Upper lobe of left lung (tissue), 6 donors: Measurements from ENCODE around the gene MAP2K1. TPM values are rescaled to one million over a fixed set of nuclear protein-coding genes. Genes with fewer than 3 reads are reported as not detected.
"Not testable (repeated sequence)": the region's sequence is repeated elsewhere in the genome, so short reads cannot be mapped to it uniquely, and the experiment has no call there.

ENCODE experiments used
- ATAC-seq, 2 donors: fragments of 200-7000 bp; cut with Tn5 transposase; one replicate each; pipeline ENCODE4 v1.9.1; 2022; ENCODE audit warnings: mild to moderate bottlenecking in 2 of 2, moderate library complexity in 2 of 2; ENCODE audit not compliant: low FRiP score in 2 of 2
- DNase-seq, 2 donors: peaks; one replicate each; pipeline ENCODE4 v3.0.0-alpha.2; 2019 to 2020
- H3K27ac ChIP-seq, 4 donors: fragments of 200-600 bp; sonication (generic); one replicate each; pipeline ENCODE4 v1.5.1; 2016 to 2019
- H3K27me3 ChIP-seq, 4 donors: fragments of 200-600 bp; sonication (generic); one replicate each; pipeline ENCODE4 v1.5.1; 2017 to 2019
- H3K36me3 ChIP-seq, 4 donors: fragments of 200-600 bp; sonication (generic); one replicate each; pipeline ENCODE4 v1.5.1; 2016 to 2019
- H3K4me1 ChIP-seq, 4 donors: fragments of 200-600 bp; sonication (generic); one replicate each; pipeline ENCODE4 v1.5.1; 2018 to 2019
- H3K4me3 ChIP-seq, 4 donors: fragments of 200-600 bp; sonication (generic); one replicate each; pipeline ENCODE4 v1.5.1; 2017 to 2019; ENCODE audit warnings: mild to moderate bottlenecking in 2 of 4, moderate library complexity in 1 of 4
- H3K9me3 ChIP-seq, 4 donors: fragments of 200-600 bp; sonication (generic); one replicate each; pipeline ENCODE4 v1.5.1; 2018 to 2019
- EP300 ChIP-seq, 4 donors: sonication (generic); formaldehyde crosslinking; IDR thresholded peaks; one replicate each; pipeline ENCODE4 v1.5.1; 2017; ENCODE audit warnings: antibody characterized with exemption in 4 of 4, control low read depth in 2 of 4
- POLR2A ChIP-seq, 4 donors: fragments of 450-650 bp; IDR thresholded peaks; one replicate each; pipeline ENCODE4 v1.5.1; 2016 to 2017; ENCODE audit warnings: antibody characterized with exemption in 4 of 4, mild to moderate bottlenecking in 2 of 4
- POLR2AphosphoS5 ChIP-seq, 2 donors: sonication (generic); formaldehyde crosslinking; IDR thresholded peaks; one replicate each; pipeline ENCODE4 v1.5.1; 2017; ENCODE audit warnings: antibody characterized with exemption in 2 of 2
- WGBS, 2 donors: methylation state at CpG; one replicate each; pipeline ENCODE4 v1.1.5; 2017 to 2018; 5-methylcytosine and 5-hydroxymethylcytosine counted together
- total RNA-seq, 6 donors: library from RNA; depleted of rRNA in 4 of 6; stranded (reverse); fragments of >200 nt in 4 of 6; gene quantifications; one replicate each; pipeline versions ENCODE4 v1.1.0 to v1.2.1, GENCODE V29; 2016 to 2021
- TF ChIP-seq, protein P1 (sequence below), 6 experiments: fragments of 450-650 bp in 4 of 6; fragments of 200-600 bp in 2 of 6; sonication (generic) in 2 of 6; IDR thresholded peaks; one replicate each; pipeline ENCODE4 v1.5.1; 2016 to 2019; ENCODE audit warnings: antibody characterized with exemption in 6 of 6
- donor health status: DM: no; HTN: no; CAD: no; lungs with moderate emphysema.
- donor health status: DM: no; HTN: yes; CAD: no; lungs with severe emphysema.

Gene MAP2K1
- total RNA-seq, 6 donors from 2014 or later: 38.5 to 80.3 (median 62.4) TPM

DNA sequence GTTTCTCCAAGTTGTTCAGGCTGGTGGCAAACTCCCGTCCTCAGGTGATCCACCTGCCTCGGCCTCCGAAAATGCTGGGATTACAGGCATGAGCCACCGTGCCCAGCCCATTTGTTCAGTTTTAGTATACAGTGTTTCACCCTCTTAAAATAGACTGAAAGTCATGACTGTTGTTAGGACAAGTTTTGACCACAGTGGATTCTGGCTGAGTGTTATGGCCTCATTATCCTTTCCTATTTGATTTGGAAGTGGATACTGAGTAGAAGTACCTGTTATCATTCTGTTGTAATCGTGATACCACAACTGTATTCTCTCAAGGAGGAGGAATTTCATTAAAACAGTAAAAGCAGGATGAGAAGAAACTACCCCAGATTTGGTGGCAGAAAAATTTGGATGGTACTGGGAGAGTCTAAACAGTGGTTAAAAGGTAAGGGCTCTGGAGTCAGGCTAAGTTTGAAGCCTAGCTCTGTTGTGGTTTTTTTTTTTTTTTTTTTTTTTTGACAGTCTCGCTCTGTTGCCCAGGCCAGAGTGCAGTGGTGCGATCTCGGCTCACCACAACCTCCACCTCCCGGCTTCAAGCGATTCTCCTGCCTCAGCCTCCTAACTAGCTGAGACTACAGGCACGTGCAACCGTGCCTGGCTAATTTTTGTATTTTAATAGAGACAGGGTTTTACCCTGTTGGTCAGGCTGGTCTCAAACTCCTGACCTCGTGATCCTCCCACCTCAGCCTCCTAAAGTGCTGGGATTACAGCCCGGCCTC lies 2.6 kb downstream of the MAP2K1 start:
- H3K4me3 ChIP-seq: peak overlapping the region in 1 of 4 donors; percentile 92
- ATAC-seq (no peak), DNase-seq (no peak)
- H3K36me3 ChIP-seq: peaks cover 0 to 3% (median 0%) of the 10 kb centered on the region in 4 donors
- H3K27me3 ChIP-seq: no peaks in the 10 kb centered on the region
- H3K27ac ChIP-seq: peak overlapping the region in 1 of 4 donors; percentile 4
- 85 to 86% methylated on average over 14 of the region's 14 CpGs for WGBS, 2 donors
- TF ChIP-seq EP300 (IDR thresholded peaks at IDR 0.05) (no peak), POLR2A (IDR thresholded peaks at IDR 0.05) (no peak), POLR2AphosphoS5 (IDR thresholded peaks at IDR 0.05) (no peak)
- peaks cover 18 to 59% (median 40%) of the 10 kb centered on the region in 4 donors for H3K4me1 ChIP-seq
- H3K9me3 ChIP-seq: no peaks in the 10 kb centered on the region

GRCh38 chr15:66389859-66390381 lies 3.2 kb downstream of the MAP2K1 start:
- TF ChIP-seq POLR2A (IDR thresholded peaks at IDR 0.05) (no peak), EP300 (IDR thresholded peaks at IDR 0.05) (no peak), POLR2AphosphoS5 (IDR thresholded peaks at IDR 0.05) (no peak)
- TF ChIP-seq, protein P1, sequence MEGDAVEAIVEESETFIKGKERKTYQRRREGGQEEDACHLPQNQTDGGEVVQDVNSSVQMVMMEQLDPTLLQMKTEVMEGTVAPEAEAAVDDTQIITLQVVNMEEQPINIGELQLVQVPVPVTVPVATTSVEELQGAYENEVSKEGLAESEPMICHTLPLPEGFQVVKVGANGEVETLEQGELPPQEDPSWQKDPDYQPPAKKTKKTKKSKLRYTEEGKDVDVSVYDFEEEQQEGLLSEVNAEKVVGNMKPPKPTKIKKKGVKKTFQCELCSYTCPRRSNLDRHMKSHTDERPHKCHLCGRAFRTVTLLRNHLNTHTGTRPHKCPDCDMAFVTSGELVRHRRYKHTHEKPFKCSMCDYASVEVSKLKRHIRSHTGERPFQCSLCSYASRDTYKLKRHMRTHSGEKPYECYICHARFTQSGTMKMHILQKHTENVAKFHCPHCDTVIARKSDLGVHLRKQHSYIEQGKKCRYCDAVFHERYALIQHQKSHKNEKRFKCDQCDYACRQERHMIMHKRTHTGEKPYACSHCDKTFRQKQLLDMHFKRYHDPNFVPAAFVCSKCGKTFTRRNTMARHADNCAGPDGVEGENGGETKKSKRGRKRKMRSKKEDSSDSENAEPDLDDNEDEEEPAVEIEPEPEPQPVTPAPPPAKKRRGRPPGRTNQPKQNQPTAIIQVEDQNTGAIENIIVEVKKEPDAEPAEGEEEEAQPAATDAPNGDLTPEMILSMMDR (IDR thresholded peaks at IDR 0.05): no peak
- peaks cover 18 to 59% (median 40%) of the 10 kb centered on the region in 4 donors for H3K4me1 ChIP-seq
- ATAC-seq: no peak
- H3K36me3 ChIP-seq: peaks cover 0 to 3% (median 0%) of the 10 kb centered on the region in 4 donors
- H3K27ac ChIP-seq: peak overlapping the region in 3 of 4 donors; percentile 4 to 33 (median 15)
- DNase-seq: no peak
- H3K9me3 ChIP-seq: no peaks in the 10 kb centered on the region
- H3K4me3 ChIP-seq: no peak overlapping the region
- no peaks in the 10 kb centered on the region for H3K27me3 ChIP-seq

- ATAC-seq (peak in 1 of 2 donors; percentile 31), DNase-seq (peak in 1 of 2 donors; percentile 56)
- Histone ChIP-seq H3K9me3 (no peaks in the 10 kb centered on the region), H3K36me3 (peaks cover 0 to 3% (median 0%) of the 10 kb centered on the region in 4 donors), H3K4me1 (peaks cover 18 to 52% (median 36%) of the 10 kb centered on the region in 4 donors), H3K4me3 (no peak overlapping the region), H3K27me3 (no peaks in the 10 kb centered on the region), H3K27ac (peak overlapping the region in 2 of 4 donors; percentile 15 to 33)
- 41 to 50% methylated on average over 1 of the region's 1 CpG for WGBS, 2 donors
- TF ChIP-seq POLR2AphosphoS5 (IDR thresholded peaks at IDR 0.05) (peak; percentile 45 to 60), EP300 (IDR thresholded peaks at IDR 0.05) (peak; percentile 19 to 85 (median 67)), POLR2A (IDR thresholded peaks at IDR 0.05) (peak in 1 of 4 donors; percentile 21)
- TF ChIP-seq, protein P1 (IDR thresholded peaks at IDR 0.05): no peak
These were observed 4.0 kb downstream of the MAP2K1 start for GRCh38 chr15:66390678-66391077.

DNA sequence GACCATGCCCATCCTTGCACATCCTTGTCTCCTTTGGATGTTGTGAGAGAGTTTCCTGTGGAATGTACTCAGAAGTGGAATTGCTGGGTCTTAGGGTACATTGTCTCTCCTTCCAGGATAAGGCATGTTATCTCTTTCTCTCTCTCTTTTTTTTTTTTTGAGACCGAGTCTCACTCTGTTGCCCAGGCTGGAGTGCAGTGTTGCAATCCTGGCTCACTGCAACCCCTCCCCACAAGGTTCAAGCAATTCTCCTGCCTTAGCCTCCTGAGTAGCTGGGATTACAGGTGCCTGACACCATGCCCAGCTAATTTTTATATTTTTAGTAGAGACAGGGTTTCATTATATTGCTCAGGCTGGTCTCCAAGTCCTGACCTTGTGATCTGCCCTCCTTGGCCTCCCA lies 6.3 kb downstream of the MAP2K1 start:
- ATAC-seq, H3K4me3 ChIP-seq, H3K9me3 ChIP-seq, DNase-seq, H3K27me3 ChIP-seq, H3K27ac ChIP-seq, H3K36me3 ChIP-seq: not testable (repeated sequence)
- H3K4me1 ChIP-seq: peaks cover 17 to 41% (median 27%) of the 10 kb centered on the region in 4 donors
- 53 to 59% methylated on average over 1 of the region's 1 CpG for WGBS, 2 donors

GRCh38 chr15:66394472-66394871 lies 7.8 kb downstream of the MAP2K1 start:
- Histone ChIP-seq H3K27me3 (no peaks in the 10 kb centered on the region), H3K27ac (no peak overlapping the region), H3K4me1 (peaks cover 6 to 27% (median 17%) of the 10 kb centered on the region in 4 donors), H3K4me3 (no peak overlapping the region), H3K9me3 (no peaks in the 10 kb centered on the region), H3K36me3 (peaks cover 0 to 8% (median 0%) of the 10 kb centered on the region in 4 donors)
- DNase-seq (no peak), ATAC-seq (no peak)
- TF ChIP-seq EP300 (IDR thresholded peaks at IDR 0.05): no peak
- TF ChIP-seq POLR2A (IDR thresholded peaks at IDR 0.05): no peak
- TF ChIP-seq, protein P1 (IDR thresholded peaks at IDR 0.05): no peak
- no peak for TF ChIP-seq POLR2AphosphoS5 (IDR thresholded peaks at IDR 0.05)
- WGBS, 2 donors: 92 to 100% methylated on average over 1 of the region's 1 CpG
